SK-N-MC (cell line): ENCODE data around the gene GGACT.

Experiments used
- EZH2 ChIP-seq: fragments of 200-600 bp; sonication (generic); IDR thresholded peaks from one replicate; pipeline ENCODE4 v1.6.1; 2017; ENCODE audit warnings: antibody characterized with exemption
- POLR2AphosphoS5 ChIP-seq: IDR thresholded peaks from 2 replicates; pipeline ENCODE4 v1.6.1; 2012; ENCODE audit warnings: mild to moderate bottlenecking, low read depth, low read length, borderline replicate concordance

DNA sequence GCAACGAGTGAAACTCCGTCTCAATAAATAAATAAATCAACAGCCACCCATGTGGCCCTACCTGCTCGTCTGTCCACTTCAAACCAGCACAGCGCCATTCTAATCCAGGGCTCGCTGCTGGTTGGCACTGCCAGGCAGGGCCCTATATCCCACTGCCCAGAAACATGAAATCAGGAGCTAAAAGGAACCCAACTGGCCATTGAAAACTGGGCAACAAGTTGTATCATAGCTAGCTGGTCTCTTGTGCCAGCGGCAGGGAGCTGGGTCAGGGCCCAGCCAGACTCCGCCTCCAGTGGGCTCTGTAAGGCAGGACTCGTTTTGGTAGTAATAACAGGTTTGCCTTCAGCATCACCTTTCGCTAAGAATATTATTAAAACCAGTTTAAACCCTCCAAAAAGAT lies 39.3 kb downstream of the GGACT start:
- TF ChIP-seq POLR2AphosphoS5, result no peak
- TF ChIP-seq EZH2, result no peak
